CD4-positive, alpha-beta T cell treated with Interleukin-12 subunit alpha and Interleukin-12 subunit beta, for 1 hour (primary cell): ENCODE measurements around the gene TAF1A.

Source experiments
- DNase-seq: peaks from one replicate; pipeline ENCODE4 v3.0.0-alpha.2; 2020

The TAF1A gene

DNA sequence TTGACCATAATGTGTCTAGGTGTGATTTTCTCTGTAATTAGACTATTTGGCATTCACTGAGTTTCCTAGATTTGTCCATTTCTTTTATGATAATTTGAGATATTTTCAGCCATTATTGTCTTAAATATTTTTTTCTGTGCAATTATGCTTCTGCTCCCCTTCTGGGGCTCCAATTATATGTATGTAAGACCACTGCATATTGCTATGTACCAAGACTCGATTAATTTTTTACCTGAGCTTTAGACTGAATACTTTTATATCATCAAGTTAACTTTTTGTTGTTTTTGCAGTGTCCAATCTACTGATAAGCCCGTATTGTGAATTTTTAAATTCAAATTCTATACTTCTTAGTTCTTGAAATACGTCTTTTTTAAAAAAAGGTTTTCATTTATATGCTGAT is 5.1 kb upstream of the TAF1A start:
- DNase-seq, result no peak

DNA sequence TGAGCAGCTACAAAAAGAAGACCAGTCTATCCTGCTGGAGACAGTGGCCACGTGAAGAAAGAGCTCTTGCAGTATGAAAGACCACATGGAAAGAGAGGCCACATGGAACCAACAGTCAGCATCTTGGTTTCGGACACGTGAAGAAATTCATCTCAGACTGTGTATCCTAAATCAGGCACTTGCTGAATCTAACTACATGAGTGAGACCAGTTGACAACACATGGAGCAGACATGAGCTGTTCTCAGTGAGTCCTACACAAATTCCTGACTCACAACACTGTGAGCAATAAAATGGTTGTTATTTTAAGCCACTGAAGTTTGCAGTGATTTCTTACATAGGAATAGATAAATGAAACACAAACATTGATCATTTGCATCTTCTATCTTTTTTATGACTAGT is 2.4 kb upstream of the TAF1A start:
- no peak for DNase-seq

DNA sequence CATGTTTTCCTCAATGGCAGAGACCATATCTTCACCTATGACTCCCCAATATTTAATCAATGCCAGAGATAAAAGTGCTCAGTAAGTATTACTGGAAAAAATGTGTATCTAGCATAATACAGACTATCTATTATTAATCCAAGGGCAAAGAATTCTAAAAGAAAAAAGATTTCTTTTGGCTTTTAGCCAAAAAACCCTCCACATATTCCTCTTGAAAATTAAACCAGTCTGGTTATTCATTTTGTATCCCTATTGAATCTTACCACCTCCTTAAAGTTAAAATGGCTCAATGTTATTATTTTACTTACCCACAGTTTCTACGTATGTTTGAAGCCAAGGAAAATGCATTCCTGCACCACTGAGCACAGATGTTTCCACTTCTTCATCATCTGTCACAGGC is 1.6 kb downstream of the TAF1A start:
- no peak for DNase-seq

DNA sequence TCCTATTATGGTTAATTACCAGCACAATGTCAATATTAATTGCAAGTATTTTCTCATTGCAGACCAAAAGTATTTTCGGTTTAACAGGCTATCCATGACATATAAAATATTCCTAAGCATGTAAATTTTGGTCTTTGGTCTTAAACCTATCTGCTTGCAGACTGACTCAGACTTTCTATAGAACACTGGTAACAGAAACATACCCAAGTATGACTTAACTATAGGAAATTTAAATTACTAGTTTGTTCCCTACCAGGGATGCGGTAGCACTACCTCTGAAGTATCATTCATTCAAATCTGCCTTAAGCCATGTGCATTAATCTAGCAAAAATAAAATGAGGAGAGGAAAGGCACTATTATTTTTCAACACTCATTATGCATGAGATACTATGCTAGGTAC is 2.9 kb downstream of the TAF1A start:
- no peak for DNase-seq

DNA sequence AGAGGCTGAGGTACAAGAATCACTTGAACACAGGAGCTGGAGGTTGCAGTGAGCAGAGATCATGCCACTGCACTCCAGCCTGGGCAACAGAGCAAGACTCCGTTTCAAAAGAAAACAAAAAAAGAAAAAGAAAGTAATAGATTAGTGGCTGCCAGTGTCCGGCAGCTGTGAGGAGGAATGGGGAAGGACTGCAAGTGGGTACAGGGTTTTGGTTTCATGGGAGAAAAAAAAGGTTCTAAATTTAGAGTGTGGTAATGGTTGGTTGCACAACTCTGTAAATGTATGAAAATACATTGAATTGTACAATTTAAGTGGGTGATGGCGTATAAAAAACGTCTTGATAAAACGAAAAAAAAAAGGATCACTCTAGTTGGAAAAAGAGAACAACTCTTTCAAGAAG is 6.7 kb downstream of the TAF1A start:
- DNase-seq, result no peak

DNA sequence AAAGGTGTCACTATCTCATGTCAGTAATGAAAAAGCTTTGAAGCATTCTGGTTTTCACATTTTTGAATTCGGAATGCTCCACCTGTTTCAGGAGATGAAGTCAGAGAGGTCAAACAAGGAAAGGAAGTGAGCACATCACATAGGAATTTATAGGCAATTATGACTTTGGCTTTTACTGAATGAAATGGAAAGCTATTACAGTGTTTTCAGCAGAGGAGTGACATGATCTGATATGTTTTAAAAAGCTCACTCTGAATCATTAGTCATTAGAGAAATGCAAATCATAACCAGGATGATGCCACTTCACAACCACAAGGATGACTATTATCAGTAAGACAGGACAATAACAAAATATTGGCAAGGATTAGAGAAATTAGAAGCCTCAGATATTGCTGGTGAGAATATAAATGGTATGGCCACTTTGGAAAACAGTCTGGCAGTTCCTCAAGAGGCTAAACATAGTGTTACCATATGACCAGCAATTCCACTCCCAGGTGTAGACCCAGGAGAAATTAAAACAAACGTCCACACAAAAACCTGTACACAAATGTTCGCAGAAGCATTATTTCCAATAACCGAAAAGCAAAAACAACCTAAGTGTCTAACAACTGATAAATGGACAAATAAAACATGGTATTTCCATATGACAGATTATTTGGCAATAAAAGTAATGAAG is 7.5 kb downstream of the TAF1A start:
- DNase-seq, result no peak

DNA sequence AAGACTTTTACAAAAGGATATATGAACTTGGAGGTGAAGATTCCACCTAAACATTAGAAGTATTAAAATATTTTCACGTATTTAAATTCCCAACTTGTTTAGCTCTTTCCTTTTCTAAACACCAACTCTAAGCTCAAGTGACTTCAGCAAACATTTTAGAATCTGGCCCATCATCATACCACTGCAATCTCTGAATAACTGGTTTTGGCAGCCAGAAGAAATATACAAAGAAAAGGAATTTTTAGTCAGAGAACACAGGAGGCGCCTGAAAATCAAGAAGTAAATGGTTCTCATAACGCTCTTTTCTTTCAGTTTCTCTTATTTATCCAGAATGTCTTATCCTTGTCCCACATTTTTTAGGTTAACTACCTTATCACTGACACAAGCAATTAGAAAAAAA is 10.4 kb downstream of the TAF1A start:
- DNase-seq, result no peak

DNA sequence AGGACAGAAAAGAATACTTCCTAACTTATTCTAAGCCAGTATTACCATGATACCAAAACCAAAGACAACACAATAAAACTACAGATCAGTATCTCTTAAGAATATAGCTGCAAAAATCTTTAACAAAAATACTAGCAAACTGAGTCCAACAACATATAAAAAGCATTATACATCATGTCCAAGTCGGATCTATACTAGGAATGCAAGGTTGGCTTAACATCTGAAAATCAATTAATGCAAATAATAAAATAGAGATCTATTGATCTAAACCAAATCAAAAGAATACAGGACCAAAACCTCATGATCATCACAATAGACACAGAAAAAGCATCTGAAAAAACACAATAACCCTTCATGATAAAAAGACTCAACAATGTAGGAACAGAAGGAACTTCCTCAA is 18.9 kb downstream of the TAF1A start:
- DNase-seq, result no peak

DNA sequence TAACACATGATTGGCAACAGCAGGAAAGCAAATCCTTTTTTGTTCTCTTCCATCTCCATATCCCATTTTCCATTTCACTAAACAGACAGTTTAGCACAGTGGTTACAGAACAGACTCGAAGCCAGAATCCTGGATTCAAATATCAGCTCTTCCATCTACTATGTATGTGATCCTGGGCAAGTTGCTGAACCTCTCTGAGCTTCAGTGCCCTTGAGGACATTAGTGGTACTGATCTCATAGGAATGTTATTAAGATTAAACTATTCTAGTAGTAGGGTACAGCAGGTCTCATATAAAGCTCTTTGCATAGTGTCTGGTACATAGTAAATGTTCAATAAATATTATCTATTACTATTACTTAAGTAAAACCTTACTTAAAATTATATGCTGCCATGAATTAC is 28.1 kb downstream of the TAF1A start:
- no peak for DNase-seq

DNA sequence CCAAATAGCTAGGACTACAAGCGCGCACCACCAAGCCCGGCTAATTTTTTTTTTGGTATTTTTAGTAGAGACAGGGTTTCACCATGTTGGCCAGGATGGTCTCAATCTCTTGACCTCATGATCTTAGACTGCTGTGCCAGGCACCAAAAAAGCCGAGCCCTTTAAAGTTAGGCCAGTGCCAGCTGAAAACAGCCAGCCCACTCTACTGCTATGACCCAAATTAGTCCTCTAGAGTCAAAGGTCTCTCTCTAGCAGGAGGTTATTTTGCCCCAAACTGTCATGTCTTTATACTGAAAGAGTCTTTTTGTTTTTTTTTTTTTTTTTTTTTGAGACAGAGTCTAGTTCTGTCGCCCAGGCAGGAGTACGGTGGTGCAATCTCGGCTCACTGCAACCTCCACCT is 32.2 kb downstream of the TAF1A start:
- DNase-seq, result no peak

DNA sequence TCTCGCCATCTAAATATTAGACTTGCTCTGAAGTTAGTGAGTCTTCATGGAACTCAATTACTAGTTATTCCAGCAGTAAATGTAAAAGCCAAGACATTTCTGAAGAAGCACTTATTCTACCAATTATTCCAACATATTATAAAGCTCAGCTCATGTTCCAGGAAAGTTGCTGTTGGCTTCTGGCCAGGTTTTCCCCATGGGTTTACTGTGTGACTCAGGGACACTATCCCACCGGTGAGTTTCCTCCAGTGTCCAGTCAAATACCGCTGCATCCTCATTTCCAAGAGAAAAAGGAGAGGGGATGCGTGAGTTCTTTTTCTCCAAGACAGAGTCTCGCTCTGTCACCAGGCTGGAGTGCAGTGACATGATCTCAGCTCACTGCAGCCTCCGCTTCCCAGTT is 32.6 kb downstream of the TAF1A start:
- no peak for DNase-seq

DNA sequence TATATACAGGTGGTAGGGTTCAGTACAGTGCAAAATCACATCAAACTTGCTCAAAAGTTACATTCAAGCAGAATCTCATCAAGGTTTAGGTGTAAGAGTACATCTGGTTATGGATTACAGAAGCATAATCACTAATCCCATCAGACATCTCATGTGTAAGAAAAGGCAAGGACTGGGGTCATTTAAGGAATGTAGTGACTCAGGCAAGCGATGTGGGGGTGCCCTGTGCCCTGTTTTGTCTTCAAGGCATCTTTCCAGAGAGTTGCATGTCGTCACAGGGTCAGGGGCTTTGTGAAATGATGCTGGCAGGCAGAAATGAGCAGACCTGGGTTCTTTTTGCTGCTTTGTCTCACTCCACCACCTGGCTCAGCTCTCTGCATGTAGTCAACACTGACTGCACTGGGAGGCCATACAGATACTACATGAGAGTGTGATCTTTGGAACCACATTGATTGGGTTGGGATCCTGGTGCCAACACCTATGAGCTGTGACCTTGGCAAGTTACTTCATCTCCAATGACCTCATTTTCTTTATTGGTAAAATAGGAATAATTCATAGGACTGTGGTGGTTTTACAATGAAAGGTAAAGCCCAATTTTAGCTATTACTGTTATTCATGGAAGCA is 33.6 kb downstream of the TAF1A start:
- DNase-seq, result no peak

DNA sequence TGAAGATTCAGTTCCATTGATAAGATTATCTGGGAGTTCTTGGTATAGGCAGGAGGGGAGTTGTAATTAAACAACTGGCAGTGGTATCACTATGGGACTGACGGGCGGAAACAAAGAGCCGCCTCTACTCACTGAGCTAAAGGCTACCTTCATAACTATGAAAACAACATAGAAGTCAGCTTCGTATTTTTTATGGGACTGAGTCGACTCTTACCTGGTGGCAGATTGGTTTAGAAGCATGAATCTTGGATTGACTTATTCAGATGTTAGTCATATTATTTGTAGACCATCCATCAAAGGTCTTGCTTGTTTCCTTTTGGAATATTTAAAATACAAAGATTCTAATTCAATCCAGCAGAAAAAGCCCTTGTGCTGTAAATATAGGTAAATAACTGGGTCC is 35.6 kb downstream of the TAF1A start:
- no peak for DNase-seq

DNA sequence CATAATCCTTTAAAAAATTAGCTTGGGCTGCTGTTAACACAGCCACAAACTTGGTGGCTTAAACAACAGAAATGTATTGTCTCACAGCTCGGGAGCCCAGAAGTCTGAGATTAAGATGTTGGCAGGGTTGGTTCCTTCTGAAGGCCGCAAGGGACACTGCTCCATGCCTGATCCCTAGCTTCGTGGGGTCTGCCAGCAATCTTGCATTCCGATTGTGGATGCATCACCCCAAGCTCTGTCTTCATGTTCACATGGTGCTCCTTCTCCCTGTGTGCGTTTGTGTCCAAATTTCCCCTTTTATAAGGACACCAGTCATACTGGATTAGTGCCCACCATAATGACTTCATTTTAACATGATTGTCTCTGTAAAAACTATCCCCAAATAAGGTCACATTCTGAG is 36.9 kb downstream of the TAF1A start:
- no peak for DNase-seq

DNA sequence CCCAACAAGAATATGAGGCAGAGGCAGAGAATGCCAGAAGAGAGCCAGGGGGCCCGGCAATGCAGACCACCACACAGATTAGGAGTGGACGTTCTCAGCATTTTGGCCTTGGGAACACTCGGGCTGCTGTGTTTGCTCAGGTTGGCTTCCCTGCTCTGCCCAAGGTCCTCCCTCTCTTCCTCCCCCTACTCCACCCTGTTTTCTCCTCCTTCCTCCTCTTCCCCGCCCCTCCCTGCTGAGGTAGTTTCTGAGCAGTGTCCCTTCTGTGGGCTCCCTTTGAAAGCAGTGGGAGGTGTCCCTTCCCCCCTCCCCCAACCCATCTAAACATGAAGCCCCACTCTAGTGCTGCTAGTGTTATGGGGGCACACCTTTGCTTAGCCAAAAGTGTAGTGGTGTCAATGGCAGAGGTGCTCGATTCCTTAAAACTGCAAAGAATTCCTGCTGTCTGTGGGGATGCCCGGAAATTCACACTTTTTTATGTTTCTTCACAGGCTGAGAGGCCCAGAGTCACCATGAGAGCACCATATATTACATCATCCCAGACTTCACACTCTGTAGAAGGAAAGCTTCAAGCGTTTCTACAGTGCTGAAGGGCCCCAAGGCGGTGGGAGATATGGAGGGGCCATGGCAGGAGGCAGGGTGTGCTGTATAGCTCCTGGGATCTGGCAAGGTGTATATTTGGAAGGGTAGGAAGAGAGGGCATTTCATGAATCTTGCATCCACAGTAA is 41.6 kb downstream of the TAF1A start, which contains the start of gene HHIPL2:
Gene HHIPL2 (minus strand): TSS at position 161 of the 728 bp plus-strand sequence. CDS start 60 bp downstream, at position 101.
- DNase-seq, result no peak

DNA sequence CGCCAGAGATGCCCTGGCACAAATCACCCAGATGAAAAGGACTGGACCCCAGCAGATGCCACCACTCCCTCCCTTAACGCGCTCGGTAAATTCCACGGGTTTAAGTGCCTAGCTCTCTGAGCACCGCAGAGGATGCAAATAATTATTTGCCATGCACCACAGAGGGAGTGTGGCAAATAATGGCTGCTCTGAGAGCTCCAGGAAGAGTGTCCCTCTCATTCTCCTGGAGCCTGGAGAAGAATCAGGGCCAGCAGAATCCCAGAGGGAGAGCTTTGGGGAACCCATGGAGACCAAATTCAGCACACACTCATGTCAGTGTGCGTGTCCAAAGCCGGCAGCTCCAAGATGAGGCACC is 42.5 kb downstream of the TAF1A start:
- DNase-seq, result no peak

DNA sequence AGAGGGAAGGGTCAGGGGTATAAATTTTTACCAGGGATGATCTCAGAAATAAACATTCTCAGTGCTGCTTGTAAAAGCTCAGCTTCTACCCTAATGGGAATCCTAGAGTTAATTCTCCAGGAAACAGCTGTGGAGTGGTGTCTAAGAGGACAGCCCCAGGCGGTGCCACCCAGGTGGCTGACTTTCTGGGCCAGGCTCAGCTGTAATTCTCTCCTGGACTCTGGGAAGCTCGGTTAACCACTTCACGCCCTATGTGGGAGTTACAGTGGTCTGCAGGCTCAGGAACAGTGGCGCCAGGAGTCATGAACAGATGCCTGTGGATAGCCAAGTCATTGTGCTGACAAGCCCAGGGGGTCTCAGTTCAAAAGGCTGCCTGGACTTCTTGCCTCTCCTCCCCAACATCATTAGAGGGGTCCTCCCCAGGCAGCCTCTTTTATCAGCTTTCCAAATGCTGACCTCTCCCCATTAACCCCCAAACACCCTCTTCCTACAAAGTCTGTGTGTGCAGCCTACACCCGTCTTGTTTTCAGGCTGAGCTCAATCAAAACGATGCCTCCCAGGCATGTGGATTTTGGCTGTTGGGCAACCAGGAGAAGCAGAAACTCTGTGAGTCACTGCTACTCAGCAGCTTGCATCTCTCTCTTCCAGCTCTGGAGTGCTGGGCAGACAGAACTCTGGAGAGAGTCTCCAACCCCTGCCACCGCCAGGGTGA is 43.0 kb downstream of the TAF1A start:
- no peak for DNase-seq

DNA sequence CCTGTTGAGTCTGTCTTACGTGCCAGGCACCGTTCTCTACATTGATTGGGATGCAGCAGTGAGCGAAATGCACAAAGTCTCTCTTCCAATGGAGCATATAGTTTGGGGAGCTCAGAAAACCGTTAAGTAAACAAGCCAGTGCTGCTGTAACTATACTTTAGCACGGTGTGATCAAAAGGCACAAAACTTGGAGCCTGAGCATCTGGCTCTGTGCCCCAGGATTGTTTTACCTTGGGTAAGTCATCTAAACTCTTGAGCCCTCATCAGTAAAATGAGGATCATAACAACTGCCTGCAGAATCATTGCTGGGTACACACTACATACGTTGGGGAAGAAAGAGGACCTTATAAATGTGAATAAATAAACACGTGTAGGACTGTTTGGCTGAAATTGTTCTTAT is 43.6 kb downstream of the TAF1A start:
- DNase-seq, result no peak

DNA sequence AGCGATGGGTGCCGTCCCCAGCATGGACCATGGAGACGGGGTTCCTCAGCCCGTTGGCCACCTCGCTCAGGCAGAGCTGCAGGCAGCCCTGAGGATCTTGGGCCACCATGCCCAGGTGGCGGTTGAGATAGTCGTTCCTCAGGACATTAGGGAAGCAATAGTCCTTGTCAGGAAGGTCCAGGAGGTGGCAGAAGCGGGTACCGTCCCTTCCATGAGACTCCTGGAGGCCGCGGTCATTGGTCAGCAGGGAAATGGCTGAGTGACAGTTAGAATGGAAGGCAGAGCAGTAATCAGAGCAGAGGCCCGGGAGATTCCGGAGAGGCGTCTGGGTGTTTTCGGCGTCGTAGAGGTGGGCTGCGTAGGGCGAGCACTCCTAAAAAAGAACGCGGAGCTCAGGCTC is 45.9 kb downstream of the TAF1A start:
- no peak for DNase-seq

DNA sequence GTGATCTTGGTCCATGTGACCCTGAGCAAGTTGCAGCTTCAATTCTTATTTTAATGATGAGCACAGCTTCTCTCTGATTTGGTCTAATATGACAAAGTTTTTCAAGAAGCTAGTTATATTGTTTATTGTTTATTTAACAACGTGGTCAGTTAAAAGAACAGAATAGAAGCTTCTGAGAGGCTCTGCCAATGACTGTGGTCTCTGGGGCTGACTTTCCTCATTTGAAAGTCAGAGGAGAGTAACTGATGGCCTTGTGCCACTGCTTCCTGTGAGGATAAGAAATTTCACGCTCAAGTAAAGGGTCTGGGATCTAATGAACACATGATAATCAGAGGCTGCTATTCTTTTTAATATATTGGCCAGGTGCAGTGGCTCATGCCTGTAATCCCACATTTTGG is 49.1 kb downstream of the TAF1A start:
- no peak for DNase-seq

DNA sequence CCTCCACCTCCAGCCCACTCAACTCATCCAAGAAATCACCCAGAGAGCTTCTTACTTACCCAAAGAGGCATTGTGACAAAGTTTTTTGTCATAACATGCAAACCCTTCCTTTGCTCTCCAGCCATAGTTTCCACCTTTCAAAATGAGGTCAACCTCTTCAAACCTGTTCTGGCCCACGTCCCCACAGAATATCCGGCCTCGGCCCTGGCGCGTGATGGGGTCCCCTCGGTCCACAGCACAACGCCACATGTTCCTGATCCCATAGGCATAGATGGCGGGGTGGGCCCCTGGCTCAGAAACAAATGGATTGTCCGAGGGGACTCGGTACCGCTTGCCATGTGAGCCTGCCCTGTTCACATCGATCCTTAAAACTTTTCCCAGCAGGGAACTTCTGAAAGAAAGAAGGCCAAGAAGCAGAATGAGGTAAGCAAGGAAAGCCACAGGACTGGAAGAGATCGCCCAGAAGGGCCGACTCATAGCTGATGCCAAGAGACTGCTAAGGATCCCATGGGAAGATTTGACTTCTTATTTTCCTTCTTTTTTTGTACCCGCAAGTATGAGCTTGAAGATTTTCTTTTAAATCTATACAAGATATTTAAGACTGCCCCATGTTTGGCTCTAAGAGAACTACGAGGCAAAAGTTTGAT is 49.7 kb downstream of the TAF1A start:
- no peak for DNase-seq

DNA sequence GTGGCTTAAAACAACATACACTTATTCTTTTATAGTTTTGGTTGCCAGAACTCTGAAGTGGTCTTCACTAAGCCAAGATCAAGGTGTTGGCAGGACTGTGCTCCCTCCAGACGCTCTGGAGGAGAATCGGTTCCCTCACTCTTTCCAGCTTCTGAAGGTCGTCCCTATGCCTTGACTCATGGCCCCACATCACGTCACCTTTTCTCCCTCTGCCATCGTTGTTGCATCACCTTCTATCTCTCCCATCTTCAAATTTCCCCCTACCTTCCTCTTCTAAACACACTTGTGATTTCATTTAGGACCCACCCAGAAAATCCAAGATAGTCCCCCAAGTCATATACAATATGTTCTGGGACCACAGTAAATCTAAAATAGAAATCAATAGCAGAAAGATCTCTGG is 54.3 kb downstream of the TAF1A start:
- DNase-seq, result no peak

DNA sequence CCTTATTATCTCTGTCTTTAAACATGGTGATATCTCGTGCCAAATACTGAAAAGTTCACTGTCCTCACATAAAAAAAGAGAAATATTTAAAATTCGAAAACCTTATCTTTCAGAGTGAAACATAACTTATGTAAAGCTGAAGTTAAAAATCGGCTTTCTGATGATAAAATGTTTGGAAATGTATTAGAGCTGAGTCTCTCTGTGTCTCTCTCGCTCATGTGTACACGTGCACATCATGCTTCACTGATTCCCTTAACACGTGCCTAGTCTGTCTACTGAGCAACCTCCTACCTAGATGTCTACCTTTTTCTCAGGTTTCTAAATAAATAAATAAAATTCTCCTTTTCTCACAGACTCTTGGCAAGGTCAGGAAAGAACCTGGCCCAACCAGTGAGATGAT is 58.9 kb downstream of the TAF1A start:
- DNase-seq, result no peak
